ENCODE results near the gene WDR82. TPM values are rescaled to one million over a fixed set of nuclear protein-coding genes. Genes with fewer than 3 reads are reported as not detected.
A peak's percentile ranks its signal among the peaks of the same experiment; 100 is the strongest.

WDR82 gene
- total and polyA plus RNA-seq, 10 of the 15 experiments (the other 5 are each of a cell fraction or from before 2014, with no cell fraction given): 10.1 to 82.4 (median 48.7) TPM

GRCh38 chr3:52310861-52311575, 32.6 kb upstream of the WDR82 start (continued):
- no peak for TF ChIP-seq ZSCAN29 (IDR thresholded peaks at IDR 0.05)
- peak; percentile 76; the same call in 1 of the 2 replicates for TF ChIP-seq GATAD2B (conservative IDR thresholded peaks at IDR 0.05; ENCODE audit: low read depth)
- no peak for TF ChIP-seq RBBP5 (conservative IDR thresholded peaks at IDR 0.05)
- TF ChIP-seq POLR2A (IDR thresholded peaks at IDR 0.05; ENCODE audit: low read depth, low read length): no peak
- no peak for TF ChIP-seq JUNB (IDR thresholded peaks at IDR 0.05)
- peak; percentile 97 for TF ChIP-seq RELA (IDR thresholded peaks at IDR 0.05; ENCODE audit: borderline replicate concordance, partially characterized antibody)

- Histone ChIP-seq H3K27ac (ENCODE audit: control insufficient read depth, insufficient read depth) (no peak overlapping the region), H3K4me2 (ENCODE audit: control insufficient read depth, insufficient read depth) (no peak overlapping the region), H3K9me3 (replicated peaks; ENCODE audit: control insufficient read depth, insufficient read depth, low read length) (no peaks in the 10 kb centered on the region), H3K9ac (ENCODE audit: control insufficient read depth, insufficient read depth, low read length) (no peak overlapping the region), H4K20me1 (ENCODE audit: control insufficient read depth, insufficient read depth) (no peaks in the 10 kb centered on the region), H2AFZ (ENCODE audit: control insufficient read depth, low read depth, low read length) (no peak overlapping the region), H3K36me3 (ENCODE audit: control insufficient read depth in 2 of 2, insufficient read depth in 2 of 2, low read length in 1 of 2) (no peaks in the 10 kb centered on the region; a peak in 1 of 4 replicates), H3K79me2 (ENCODE audit: control insufficient read depth, insufficient read depth, low read length) (no peaks in the 10 kb centered on the region), H3K4me1 (ENCODE audit: control insufficient read depth, insufficient read depth, low read length) (peaks cover 44% of the 10 kb centered on the region), H3K4me3 (no peak overlapping the region), H3K27me3 (replicated peaks in 1 of 2; ENCODE audit: control insufficient read depth in 2 of 2, insufficient read depth in 2 of 2, low read length in 1 of 2) (no peaks in the 10 kb centered on the region)
- FAIRE-seq (no peak), DNase-seq (ENCODE audit: low read depth, low spot score) (no peak), ATAC-seq (no peak)
- ChIA-PET SMC1A (ENCODE audit: uncharacterized antibody, unreplicated experiment) (interaction anchor here (1.4 kb wide), 1 partner anchor 18 kb away, joined by 3 read pairs; no protein-coding TSS in a partner anchor), CTCF (interaction anchor here (0.8 to 1.6 kb wide), 4 partner anchors 10 to 31 kb away, joined by 3 to 12 read pairs (median 4); no protein-coding TSS in a partner anchor), POLR2A (no interaction called here), RAD21 (ENCODE audit: unreplicated experiment) (interaction anchor here (0.5 kb wide), 1 partner anchor 27 kb away, joined by 3 read pairs; no protein-coding TSS in a partner anchor)
- in situ Hi-C loops (cut with MboI): no loop called here
- intact Hi-C loops (cut with micrococcal nuclease; ENCODE audit: unreplicated experiment): no loop called here
- TF ChIP-seq STAT1 (conservative IDR thresholded peaks at IDR 0.05) (no peak), NR2C1 (IDR thresholded peaks at IDR 0.05) (no peak), SMAD5 (IDR thresholded peaks at IDR 0.05; ENCODE audit: low read depth) (no peak), PML (IDR thresholded peaks at IDR 0.05; ENCODE audit: low read length) (no peak), ZNF217 (IDR thresholded peaks at IDR 0.05) (no peak), CREM (IDR thresholded peaks at IDR 0.05; ENCODE audit: low read depth) (no peak), POLR2AphosphoS2 (IDR thresholded peaks at IDR 0.05; ENCODE audit: low read depth, low read length) (no peak), ZNF622 (IDR thresholded peaks at IDR 0.05) (no peak), GATAD2B (conservative IDR thresholded peaks at IDR 0.05; ENCODE audit: low read depth) (no peak), BACH1 (IDR thresholded peaks at IDR 0.05; ENCODE audit: borderline replicate concordance) (no peak), RCOR1 (conservative IDR thresholded peaks at IDR 0.05; ENCODE audit: low read depth, low read length) (no peak), RAD21 (IDR thresholded peaks at IDR 0.05; ENCODE audit: insufficient read depth, low read depth, low read length) (no peak), IRF3 (IDR thresholded peaks at IDR 0.05) (no peak)
- TF ChIP-seq, protein P1, sequence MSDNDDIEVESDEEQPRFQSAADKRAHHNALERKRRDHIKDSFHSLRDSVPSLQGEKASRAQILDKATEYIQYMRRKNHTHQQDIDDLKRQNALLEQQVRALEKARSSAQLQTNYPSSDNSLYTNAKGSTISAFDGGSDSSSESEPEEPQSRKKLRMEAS (IDR thresholded peaks at IDR 0.05; ENCODE audit: low read depth, low read length): no peak
- 67% methylated on average over 1 of the region's 1 CpG for WGBS (ENCODE audit: insufficient coverage, insufficient replicate concordance, low lambda C conversion rate, missing lambda C conversion rate)
- BruUV-seq (replicated peaks): no TSS peak
Measured at GRCh38 chr3:52308308-52308707, 29.9 kb upstream of the WDR82 start.
